ENCODE data around the gene NAA10.

Gene NAA10

GRCh38 chrX:153966841-153967535 is 32.2 kb upstream of the NAA10 start:
- DNase-seq: no peak

GRCh38 chrX:153966283-153966688 is 31.4 kb upstream of the NAA10 start:
- no peak for DNase-seq

- DNase-seq: no peak
These were observed 30.6 kb upstream of the NAA10 start for GRCh38 chrX:153965406-153965805.

- no peak for DNase-seq
These were observed 29.3 kb upstream of the NAA10 start for GRCh38 chrX:153964105-153964504.

GRCh38 chrX:153963546-153963945 is 28.7 kb upstream of the NAA10 start:
- DNase-seq: no peak

GRCh38 chrX:153961292-153961691 is 26.5 kb upstream of the NAA10 start:
- no peak for DNase-seq

- no peak for DNase-seq
These were observed 25.9 kb upstream of the NAA10 start for GRCh38 chrX:153960786-153961185.

- no peak for DNase-seq
These were observed 25.2 kb upstream of the NAA10 start for GRCh38 chrX:153960077-153960476.

- DNase-seq: no peak
These were observed 24.8 kb upstream of the NAA10 start for GRCh38 chrX:153959649-153960048.

- no peak for DNase-seq
These were observed 23.8 kb upstream of the NAA10 start for GRCh38 chrX:153958605-153959004.

GRCh38 chrX:153957224-153957623 is 22.4 kb upstream of the NAA10 start:
- no peak for DNase-seq

GRCh38 chrX:153956044-153956907 is 21.4 kb upstream of the NAA10 start:
- no peak for DNase-seq

- DNase-seq: no peak
These were observed 20.4 kb upstream of the NAA10 start for GRCh38 chrX:153955228-153955732.

GRCh38 chrX:153954558-153955227 is 19.9 kb upstream of the NAA10 start:
- no peak for DNase-seq

GRCh38 chrX:153953892-153954557 is 19.2 kb upstream of the NAA10 start:
- no peak for DNase-seq

- DNase-seq: peak; percentile 88
These were observed 18.5 kb upstream of the NAA10 start for GRCh38 chrX:153953342-153953830.

GRCh38 chrX:153952373-153953026 is 17.7 kb upstream of the NAA10 start:
- DNase-seq: no peak

GRCh38 chrX:153951683-153952372 is 17.0 kb upstream of the NAA10 start:
- no peak for DNase-seq

- no peak for DNase-seq
These were observed 15.3 kb upstream of the NAA10 start for GRCh38 chrX:153950127-153950526.

GRCh38 chrX:153948847-153949805 is 14.3 kb upstream of the NAA10 start:
- DNase-seq: no peak

Measured in activated CD4-positive, alpha-beta T cell treated with anti-CD3 and anti-CD28 coated beads, Interleukin-2, Interleukin-6, amounts not matched to agents 100 ng/mL and 50 ng/mL, durations not matched to agents 16 hours and 8 hours (primary cell).